Tibial artery (tissue), 4 donors: ENCODE measurements around the gene CD4.

Experiments
- DNase-seq, 2 donors: peaks; one replicate each; pipeline ENCODE4 v3.0.0-alpha.2; 2019
- H3K27ac ChIP-seq, 2 donors: fragments of 200-600 bp; sonication (generic) in 1 of 2; 1 replicate in 1 of 2; 2 replicates in 1 of 2; pipeline ENCODE4 v1.5.1; 2018 to 2019; ENCODE audit warnings: mild to moderate bottlenecking in 1 of 2
- H3K27me3 ChIP-seq, 2 donors: fragments of 200-600 bp; sonication (generic) in 1 of 2; one replicate each; pipeline versions ENCODE4 v1.5.1 to v1.6.0; 2016 to 2019
- H3K36me3 ChIP-seq, 3 donors: fragments of 200-600 bp; sonication (generic) in 2 of 3; one replicate each; pipeline ENCODE4 v1.5.1; 2016 to 2019; ENCODE audit warnings: mild to moderate bottlenecking in 2 of 3
- H3K4me1 ChIP-seq, 4 donors: fragments of 200-600 bp; sonication (generic) in 2 of 4; 1 replicate in 3 of 4; 2 replicates in 1 of 4; pipeline ENCODE4 v1.5.1; 2016 to 2019
- H3K4me3 ChIP-seq, 2 donors: fragments of 200-600 bp; sonication (generic) in 1 of 2; 1 replicate in 1 of 2; 2 replicates in 1 of 2; pipeline ENCODE4 v1.5.1; 2018 to 2019; ENCODE audit warnings: mild to moderate bottlenecking in 2 of 2
- H3K9me3 ChIP-seq, 3 donors: fragments of 200-600 bp; sonication (generic) in 1 of 3; one replicate each; pipeline ENCODE4 v1.5.1; 2016 to 2019
- intact Hi-C: fragments of 100-400 bp; cut with DNase I; formaldehyde crosslinking; loops from one replicate; pipeline ENCODE4 v1.15.0; 2023; ENCODE audit warnings: low total_unique reads
- TF ChIP-seq, protein P1 (sequence below), 2 experiments: fragments of 200-600 bp in 1 of 2; fragments of 450-650 bp in 1 of 2; IDR thresholded peaks; one replicate each; pipeline ENCODE4 v1.5.1; 2017 to 2019; ENCODE audit warnings: antibody characterized with exemption in 2 of 2, mild to moderate bottlenecking in 1 of 2, moderate library complexity in 1 of 2

Gene CD4

GRCh38 chr12:6833189-6833890, 44.0 kb downstream of the CD4 start:
- H3K4me3 ChIP-seq: no peak overlapping the region
- intact Hi-C loops: no loop called here
- no peaks in the 10 kb centered on the region for H3K9me3 ChIP-seq
- H3K27me3 ChIP-seq: no peaks in the 10 kb centered on the region
- H3K36me3 ChIP-seq: peaks cover 9 to 66% (median 31%) of the 10 kb centered on the region in 3 donors
- no peak overlapping the region for H3K27ac ChIP-seq
- H3K4me1 ChIP-seq: peaks cover 0 to 15% (median 9%) of the 10 kb centered on the region in 4 donors
- no peak for DNase-seq
- TF ChIP-seq, protein P1, sequence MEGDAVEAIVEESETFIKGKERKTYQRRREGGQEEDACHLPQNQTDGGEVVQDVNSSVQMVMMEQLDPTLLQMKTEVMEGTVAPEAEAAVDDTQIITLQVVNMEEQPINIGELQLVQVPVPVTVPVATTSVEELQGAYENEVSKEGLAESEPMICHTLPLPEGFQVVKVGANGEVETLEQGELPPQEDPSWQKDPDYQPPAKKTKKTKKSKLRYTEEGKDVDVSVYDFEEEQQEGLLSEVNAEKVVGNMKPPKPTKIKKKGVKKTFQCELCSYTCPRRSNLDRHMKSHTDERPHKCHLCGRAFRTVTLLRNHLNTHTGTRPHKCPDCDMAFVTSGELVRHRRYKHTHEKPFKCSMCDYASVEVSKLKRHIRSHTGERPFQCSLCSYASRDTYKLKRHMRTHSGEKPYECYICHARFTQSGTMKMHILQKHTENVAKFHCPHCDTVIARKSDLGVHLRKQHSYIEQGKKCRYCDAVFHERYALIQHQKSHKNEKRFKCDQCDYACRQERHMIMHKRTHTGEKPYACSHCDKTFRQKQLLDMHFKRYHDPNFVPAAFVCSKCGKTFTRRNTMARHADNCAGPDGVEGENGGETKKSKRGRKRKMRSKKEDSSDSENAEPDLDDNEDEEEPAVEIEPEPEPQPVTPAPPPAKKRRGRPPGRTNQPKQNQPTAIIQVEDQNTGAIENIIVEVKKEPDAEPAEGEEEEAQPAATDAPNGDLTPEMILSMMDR (IDR thresholded peaks at IDR 0.05): no peak

DNA sequence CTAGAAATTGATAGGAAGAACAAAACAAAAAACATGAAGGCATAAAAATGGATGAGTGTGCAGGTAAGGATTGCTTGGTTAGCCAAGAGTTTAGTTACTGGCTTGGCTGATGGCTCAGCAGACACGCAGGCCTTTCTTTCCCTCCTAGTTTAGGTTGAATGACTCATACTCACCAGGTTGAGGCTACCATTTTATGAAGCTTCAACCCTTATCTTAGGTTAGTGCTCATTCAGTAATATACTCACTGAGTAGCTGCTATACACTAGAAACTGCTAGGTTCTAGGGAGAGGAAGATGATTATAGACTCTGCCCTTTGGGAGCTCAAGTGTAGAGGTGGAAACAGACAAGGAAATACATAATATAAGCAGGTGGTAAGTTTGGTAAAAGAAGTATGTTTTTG, 44.9 kb downstream of the CD4 start:
- Histone ChIP-seq H3K4me3 (no peak overlapping the region), H3K4me1 (peaks cover 0 to 11% (median 6%) of the 10 kb centered on the region in 4 donors), H3K9me3 (no peaks in the 10 kb centered on the region), H3K27ac (no peak overlapping the region), H3K27me3 (no peaks in the 10 kb centered on the region), H3K36me3 (peaks cover 17 to 76% (median 40%) of the 10 kb centered on the region in 3 donors)
- no peak for DNase-seq
- TF ChIP-seq, protein P1 (IDR thresholded peaks at IDR 0.05): no peak
- intact Hi-C loops: no loop called here

DNA sequence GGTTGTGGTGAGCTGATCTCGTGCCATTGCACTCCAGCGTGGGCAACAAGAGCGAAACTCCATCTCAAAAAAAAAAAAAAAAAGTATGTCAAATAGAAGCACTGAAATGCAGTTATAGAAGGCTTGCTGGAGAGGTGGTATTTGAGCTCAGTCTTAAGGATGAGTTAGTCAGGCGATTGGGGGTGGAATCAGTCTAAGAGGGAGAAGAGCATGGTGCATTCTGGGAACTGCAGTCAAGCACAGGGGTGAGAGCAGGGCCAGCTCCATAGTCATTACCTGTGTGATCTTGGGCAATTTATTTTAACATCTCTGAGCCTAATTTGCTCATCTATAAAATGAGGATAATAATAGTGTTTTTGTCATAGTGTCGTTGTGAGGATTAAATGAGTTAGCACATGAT, 45.5 kb downstream of the CD4 start:
- TF ChIP-seq, protein P1 (IDR thresholded peaks at IDR 0.05): no peak
- Histone ChIP-seq H3K4me1 (peaks cover 0 to 5% (median under 1%) of the 10 kb centered on the region in 4 donors), H3K4me3 (no peak overlapping the region), H3K27ac (no peak overlapping the region), H3K9me3 (no peaks in the 10 kb centered on the region), H3K36me3 (peaks cover 20 to 82% (median 46%) of the 10 kb centered on the region in 3 donors), H3K27me3 (no peaks in the 10 kb centered on the region)
- intact Hi-C loops: no loop called here
- no peak for DNase-seq

GRCh38 chr12:6836851-6837250, 47.5 kb downstream of the CD4 start:
- no peak overlapping the region for H3K4me3 ChIP-seq
- H3K4me1 ChIP-seq: no peaks in the 10 kb centered on the region
- intact Hi-C loops: no loop called here
- H3K27ac ChIP-seq: no peak overlapping the region
- H3K36me3 ChIP-seq: peaks cover 20 to 76% (median 42%) of the 10 kb centered on the region in 3 donors
- no peak for DNase-seq
- TF ChIP-seq, protein P1 (IDR thresholded peaks at IDR 0.05): no peak
- H3K9me3 ChIP-seq: no peaks in the 10 kb centered on the region
- no peaks in the 10 kb centered on the region for H3K27me3 ChIP-seq

DNA sequence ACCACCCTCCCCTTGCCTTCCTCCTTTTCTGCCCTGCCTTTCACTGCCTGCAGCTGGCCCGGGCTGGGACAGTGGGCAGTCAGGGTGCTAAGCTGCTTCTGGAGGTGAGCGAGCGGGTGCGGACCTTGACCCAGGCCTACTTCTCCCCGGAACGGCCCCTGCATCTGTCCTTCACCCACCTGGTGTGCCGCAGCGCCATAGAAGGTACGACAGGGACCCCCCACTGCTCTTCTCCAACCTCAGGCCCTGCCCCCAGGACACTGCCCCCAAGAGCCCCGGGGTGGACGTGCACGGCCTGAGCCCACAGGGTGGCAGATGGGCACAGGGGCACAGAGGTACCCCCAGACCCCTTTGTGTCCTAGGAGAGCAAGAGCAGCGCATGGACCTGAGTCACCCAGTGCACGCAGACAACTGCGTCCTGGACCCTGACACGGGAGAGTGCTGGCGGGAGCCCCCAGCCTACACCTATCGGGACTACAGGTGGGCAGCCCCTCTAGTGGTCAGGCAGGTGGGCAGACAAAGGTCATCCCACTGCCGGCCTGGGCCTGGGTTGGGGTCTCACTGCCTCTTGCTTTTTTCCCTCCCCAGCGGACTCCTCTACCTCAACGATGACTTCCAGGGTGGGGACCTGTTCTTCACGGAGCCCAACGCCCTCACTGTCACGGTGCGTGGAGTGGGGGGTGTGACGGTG, 48.2 kb downstream of the CD4 start:
- TF ChIP-seq, protein P1 (IDR thresholded peaks at IDR 0.05): no peak
- Histone ChIP-seq H3K36me3 (peaks cover 20 to 76% (median 42%) of the 10 kb centered on the region in 3 donors), H3K9me3 (no peaks in the 10 kb centered on the region), H3K4me3 (no peak overlapping the region), H3K4me1 (no peaks in the 10 kb centered on the region), H3K27me3 (no peaks in the 10 kb centered on the region), H3K27ac (no peak overlapping the region)
- intact Hi-C loops: no loop called here
- DNase-seq: no peak
